SK-MEL-5 (cell line): ENCODE data around the gene RRBP1. TPM values are rescaled to one million over a fixed set of nuclear protein-coding genes. Genes with fewer than 3 reads are reported as not detected.
"Not testable (repeated sequence)": the region's sequence is repeated elsewhere in the genome, so short reads cannot be mapped to it uniquely, and the experiment has no call there.

Experiments used
- DNase-seq: peaks from one replicate; pipeline ENCODE4 v3.0.0-alpha.2; 2016; ENCODE audit warnings: low read depth, low spot score
- in situ Hi-C: cut with HindIII; loops from 2 replicates; pipeline ENCODE4 v1.10.0; 2016; ENCODE audit warnings: low sequenced_read_pairs, high pct_unique_total_duplicates, low pct_unique_long_range_greater_than_20kb
- total RNA-seq: library from RNA; depleted of rRNA; stranded (reverse); fragments of >200 nt; shearing (Covaris generic); gene quantifications from 2 replicates; pipeline ENCODE4 v1.2.3, GENCODE V29; 2014

Gene RRBP1
- total RNA-seq, 1 experiment from 2014 or later: 108 TPM

DNA sequence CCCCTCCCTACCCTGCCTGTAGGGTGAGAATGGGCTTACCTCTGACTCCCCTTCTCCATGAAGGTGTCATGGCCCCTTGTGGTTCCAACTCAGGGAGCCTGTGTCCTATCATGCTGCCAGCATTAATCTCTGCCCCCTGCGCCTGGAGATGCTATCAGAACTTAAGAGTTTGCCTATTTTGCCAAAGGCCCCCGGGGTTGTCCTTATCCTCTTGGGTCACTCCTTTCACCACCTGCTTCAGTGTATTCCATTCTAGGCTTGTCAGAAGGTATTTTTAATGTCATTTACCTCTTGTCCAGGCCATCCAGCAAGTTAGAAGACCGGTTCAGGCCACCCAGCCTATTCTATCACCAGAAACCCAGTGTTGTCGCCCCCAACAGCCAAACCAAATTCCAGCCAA is 10.5 kb downstream of the RRBP1 start:
- in situ Hi-C loops: no loop called here
- DNase-seq: no peak

DNA sequence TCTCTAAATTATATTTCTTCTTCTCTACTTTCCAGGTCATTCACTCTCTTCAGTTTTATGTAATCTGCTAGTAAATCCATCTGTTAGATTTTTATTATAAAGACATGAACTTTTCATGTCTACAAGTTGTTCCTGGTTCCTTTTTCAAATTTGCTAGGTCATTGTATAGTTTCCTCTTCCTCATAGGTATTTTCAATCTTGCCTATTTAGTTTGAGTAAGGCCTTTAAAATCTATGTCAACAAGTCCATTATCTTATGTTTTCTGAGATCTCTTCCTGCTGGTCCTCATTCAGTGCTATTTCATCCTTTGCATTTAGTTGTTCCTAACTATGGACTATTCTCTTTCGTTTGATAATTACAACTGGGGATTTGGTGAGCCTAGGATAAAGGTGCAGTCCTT is 11.0 kb downstream of the RRBP1 start:
- DNase-seq: no peak
- in situ Hi-C loops: no loop called here

DNA sequence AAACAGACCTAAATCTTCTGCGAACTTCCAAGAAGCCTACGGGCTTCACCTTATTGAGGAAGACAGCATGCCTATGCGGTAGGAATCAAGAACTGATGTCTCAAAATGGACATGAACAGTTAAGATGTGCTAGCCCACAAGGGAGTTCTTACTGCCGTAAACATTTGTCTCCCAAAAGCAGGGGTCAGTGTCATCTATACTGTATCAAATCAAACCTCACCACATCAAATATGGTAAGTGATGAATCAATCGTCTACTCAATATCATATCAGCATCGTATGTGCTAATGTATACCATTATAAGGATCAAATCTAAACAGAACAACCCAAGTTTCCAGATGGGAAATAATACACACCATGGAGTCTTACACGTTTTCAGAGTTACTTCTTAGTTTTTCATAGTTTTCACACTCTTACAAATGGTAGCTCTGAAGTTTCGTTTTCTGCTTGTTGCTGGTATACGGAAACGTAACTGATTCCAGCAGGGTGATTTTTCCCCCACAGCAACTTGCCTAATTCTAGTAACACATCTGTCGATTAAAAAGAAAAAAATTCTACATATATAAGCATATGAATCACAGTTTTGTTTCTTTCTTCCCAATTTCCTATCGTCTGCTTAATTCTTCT is 12.6 kb downstream of the RRBP1 start:
- in situ Hi-C loops: no loop called here
- DNase-seq: no peak

DNA sequence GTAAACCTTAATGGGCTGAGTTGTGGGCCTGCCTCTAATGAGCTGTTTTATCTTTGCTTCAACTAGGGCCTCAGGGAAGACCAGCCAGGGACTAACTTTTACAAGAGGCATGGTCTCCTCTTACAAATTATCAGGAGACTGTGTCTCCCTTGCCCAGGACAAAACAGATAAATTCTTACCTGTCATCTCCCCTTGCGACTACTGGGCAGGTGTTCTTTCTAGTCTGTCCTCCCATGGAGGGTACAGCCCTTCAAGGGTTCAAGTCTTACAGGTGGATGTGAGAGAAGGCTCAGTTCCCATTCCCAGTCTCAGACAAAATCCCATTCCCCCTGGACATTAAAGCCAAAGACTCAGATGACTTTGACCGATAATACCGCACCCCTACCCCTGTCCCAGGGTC is 13.6 kb downstream of the RRBP1 start:
- no peak for DNase-seq
- in situ Hi-C loops: no loop called here

DNA sequence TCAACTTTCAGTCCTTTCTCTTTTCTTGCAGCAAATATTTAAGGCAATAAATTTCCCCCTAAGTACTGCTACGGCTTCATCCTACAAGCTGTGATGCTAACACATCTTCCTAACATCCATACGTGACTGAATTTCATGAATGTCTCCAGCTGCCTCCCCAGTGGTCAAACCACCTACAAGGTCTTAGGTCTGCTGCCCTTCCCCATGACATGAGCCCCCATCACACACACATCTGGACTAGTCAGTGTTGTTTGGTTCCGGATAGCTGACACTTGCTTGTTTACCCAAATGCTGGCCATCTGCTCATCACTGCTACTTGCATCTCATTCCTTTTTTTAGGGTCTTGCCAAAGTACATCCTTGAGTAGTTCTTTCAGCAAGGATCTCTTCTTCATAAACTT is 14.6 kb downstream of the RRBP1 start:
- DNase-seq: no peak
- in situ Hi-C loops: no loop called here

DNA sequence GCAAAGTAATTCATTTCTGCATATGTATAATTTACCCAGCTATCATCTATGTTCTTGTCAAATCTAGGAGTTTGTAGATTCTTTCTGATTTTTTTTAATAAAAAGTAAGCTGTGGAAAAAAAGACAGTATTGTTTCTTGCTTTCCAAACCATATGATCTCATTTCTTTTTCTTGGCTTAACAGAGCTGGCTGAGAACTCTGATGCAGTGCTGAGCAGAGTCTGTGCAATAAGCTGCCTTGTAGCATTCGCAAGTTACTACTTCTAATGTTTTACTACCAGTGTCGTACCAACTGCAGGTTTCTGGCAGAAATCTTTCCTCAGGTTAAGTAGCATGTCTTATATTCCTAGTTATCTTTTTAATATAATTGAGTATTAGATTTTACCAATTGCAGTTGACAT is 15.6 kb downstream of the RRBP1 start:
- DNase-seq: no peak
- in situ Hi-C loops: no loop called here

DNA sequence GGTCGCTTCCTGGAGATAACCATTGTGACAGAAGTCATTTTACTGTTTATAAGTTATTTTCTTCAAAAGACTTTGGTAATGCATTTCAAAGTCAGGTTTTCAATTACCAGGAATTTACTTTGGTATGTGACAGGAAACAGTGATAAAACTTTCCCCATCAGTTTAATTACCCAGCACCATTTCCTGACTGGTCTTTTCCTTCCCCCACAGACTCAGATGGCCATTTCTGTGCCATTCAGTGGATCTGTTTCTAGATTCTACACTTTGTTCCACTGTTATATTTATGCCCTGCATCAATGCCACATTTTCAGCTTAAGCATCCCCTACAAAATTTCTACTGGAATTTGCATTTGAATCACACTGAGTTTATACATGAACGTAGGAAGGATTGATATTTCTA is 16.3 kb downstream of the RRBP1 start:
- DNase-seq: no peak
- in situ Hi-C loops: no loop called here

DNA sequence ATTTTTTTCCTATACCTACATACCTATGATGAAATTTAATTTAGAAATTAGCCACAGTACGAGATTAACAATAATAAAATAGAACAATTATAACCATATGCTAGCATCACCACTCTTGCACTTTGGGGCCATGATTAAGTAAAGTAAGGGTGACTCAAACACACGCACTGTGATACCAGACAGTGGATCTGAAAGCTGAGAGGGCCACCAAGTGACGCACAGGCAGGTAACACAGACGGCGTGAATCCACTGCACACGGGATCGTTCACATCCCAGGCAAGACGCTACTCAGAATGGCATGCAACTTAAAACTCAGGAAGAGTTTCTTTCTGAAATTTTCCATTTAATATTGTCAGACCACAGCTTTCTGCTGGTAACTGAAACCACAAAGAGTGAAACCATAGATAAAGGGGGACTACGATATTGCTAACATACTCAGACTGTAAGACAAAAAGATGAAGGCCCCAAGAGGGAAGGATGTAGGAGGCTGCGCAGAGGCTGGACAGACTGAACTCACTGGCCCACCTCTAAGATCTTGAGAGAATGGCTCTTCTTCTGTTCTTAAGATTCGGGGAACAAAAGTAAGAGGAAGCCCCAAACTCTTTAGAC is 17.9 kb downstream of the RRBP1 start:
- no peak for DNase-seq
- in situ Hi-C loops: no loop called here

DNA sequence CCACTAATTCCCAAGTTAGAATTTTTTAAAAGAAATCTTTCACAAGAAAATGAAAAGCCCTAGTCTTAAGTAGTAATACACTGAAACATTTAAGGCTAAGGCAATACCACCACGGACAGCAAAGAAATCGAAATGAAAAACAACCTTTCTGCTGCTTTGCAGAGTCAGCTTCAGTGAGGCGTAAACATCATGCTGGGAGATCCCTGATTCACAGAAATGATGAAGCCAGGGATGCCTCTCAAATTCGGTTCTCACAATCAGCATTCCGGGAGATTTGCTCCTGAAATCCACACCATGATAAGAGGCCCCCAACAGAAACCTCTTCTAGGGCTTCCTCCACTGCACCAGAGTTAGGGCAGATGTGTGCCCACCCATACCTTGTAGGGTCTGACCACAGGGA is 18.6 kb downstream of the RRBP1 start:
- DNase-seq: no peak
- in situ Hi-C loops: no loop called here

DNA sequence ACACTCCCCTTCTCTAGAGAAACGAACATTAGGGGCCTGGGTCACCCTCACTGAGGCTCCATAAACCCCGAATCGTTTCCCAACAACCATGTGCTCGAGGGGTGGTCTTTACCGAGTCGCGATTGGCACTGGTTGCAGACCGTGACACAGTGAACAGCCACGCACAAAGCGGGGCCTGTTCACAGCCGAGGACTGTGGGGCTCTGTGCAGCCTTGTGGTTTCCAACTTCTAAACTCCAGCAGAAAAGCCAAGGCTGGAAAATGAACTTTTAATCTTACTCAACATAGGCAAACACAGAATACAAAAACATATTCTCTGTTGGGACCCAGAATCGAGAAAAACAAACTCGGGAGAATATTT is 19.0 kb downstream of the RRBP1 start:
- in situ Hi-C loops: no loop called here
- DNase-seq: no peak

DNA sequence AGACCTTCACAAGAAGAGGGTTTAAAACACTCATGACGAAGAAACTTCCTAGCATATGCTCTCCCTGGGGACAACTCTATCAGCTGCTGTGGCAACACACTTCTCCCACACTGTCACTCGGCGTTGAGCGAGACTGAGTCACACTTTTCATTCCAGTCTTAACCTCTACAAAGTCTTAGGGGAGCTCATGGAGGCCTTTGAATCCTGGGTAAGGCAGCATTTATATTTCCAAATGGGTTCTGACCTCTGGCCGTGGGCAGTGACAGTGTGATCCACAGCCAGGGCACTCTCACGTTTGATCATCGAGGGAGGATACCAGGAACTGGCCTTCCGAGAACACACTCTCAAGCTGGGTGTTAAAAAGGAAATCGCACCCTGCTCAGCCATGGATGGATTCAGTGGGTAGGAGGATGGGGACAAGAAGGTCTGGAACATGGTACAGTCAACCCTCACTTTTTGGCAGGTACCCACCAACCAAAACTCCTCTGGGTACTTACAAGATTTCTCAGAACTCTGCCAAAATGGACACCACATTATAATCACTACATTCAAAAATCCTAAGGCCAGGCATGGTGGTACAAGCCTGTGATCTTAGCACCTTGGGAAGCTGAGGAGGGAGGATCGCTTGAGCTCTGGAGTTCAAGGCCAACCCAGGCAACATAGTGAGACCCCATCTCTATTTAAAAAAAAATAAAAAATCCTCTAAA is 19.6 kb downstream of the RRBP1 start:
- DNase-seq: no peak
- in situ Hi-C loops: no loop called here

DNA sequence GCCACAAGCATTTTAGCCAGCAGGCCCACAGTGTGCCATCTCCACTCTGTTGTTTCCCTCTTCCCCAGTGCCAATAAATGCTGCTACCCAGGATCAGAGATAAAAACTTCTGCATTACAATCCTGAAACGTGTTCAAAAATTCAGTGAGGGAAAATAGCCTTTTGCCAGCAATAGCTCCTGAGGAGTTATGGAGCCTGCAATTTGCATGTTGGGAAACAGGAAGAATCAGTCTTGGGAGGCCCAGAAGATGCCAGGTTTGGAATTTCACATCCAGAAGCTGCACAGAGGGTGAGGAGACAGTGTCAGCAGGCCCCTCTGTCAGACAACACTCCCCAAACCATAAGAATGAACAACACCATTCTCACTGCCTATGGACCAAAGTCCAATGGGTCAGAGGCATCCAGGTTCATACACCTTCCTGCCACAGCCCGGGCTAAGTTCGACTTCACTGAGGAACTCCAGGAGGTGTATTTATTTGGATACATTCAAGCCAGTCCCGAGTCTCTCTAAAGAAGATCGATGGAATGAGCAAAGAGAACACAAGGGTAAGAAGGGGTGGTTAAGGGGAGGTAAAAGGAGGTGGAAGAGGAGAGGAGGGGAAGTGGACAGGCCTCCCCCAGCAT is 20.8 kb downstream of the RRBP1 start:
- in situ Hi-C loops: no loop called here
- no peak for DNase-seq

DNA sequence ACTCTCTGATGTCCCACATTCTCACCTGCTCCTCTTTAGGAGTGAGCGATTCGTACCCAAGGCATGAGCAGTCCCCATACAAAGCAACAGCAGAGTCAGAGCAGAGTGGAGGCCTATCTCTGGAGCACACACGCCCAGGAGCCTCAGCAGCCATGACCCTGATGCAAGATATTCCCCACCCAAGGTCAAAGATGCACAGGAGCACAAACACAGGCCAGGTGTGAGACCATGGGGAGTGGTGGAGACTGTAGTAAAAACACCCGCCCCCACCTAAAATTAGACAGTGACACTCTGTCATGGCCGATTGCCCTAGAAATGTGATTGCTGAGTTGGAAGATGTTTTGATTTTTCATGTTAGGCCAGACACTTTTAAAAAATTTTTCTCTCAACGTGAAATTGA is 21.4 kb downstream of the RRBP1 start:
- in situ Hi-C loops: no loop called here

DNA sequence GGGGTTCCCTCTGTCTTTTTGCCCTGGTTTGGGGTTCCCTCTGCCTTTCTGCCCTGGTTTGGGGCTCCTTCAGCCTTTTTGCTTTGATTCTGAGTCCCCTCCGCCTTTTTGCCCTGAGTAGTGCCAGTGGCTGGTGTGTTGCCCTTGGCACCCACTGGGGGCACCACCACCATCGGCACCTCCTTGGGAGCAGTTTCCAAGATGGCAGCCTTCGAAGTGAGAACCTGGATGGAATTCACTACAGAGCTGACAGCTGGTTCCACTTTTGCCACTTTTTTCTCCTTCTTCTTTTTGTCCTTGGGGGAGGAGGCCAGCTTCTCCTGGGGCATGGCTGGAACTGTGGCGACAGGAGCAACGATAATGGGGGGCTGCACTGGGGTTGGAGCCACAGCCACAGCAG is 22.2 kb downstream of the RRBP1 start:
- in situ Hi-C loops: no loop called here
- DNase-seq: no peak

More for the DNA sequence above, 21.4 kb downstream of the RRBP1 start:
- DNase-seq: no peak

DNA sequence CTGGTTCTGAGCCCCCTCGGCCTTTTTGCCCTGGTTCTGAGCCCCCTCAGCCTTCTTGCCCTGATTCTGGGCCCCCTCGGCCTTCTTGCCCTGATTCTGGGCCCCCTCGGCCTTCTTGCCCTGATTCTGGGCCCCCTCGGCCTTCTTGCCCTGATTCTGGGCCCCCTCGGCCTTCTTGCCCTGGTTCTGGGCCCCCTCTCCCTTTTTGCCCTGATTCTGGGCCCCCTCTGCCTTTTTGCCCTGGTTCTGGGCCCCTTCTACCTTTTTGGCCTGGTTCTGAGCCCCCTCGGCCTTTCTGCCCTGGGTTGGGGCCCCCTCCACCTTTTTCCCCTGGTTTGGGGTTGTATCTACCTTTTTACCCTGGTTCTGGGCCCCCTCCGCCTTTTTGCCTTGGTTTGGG is 22.7 kb downstream of the RRBP1 start:
- in situ Hi-C loops, DNase-seq: not testable (repeated sequence)

DNA sequence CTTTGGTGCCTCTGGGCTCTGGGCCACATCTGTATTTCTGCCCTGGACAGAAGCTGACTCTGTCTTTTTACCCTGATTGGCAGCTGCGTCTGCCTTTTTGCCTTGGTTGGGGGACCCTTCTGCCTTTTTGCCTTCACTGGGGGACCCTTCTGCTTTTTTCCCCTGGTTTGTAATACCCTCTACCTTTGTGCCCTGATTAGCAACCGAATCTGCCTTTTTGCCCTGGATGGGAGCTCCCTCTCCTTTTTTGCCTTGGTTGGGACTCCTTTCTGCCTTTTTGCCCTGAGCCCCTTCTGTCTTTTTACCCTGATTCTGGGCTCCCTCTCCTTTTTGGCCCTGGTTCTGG is 23.4 kb downstream of the RRBP1 start:
- no peak for DNase-seq
- in situ Hi-C loops: no loop called here

DNA sequence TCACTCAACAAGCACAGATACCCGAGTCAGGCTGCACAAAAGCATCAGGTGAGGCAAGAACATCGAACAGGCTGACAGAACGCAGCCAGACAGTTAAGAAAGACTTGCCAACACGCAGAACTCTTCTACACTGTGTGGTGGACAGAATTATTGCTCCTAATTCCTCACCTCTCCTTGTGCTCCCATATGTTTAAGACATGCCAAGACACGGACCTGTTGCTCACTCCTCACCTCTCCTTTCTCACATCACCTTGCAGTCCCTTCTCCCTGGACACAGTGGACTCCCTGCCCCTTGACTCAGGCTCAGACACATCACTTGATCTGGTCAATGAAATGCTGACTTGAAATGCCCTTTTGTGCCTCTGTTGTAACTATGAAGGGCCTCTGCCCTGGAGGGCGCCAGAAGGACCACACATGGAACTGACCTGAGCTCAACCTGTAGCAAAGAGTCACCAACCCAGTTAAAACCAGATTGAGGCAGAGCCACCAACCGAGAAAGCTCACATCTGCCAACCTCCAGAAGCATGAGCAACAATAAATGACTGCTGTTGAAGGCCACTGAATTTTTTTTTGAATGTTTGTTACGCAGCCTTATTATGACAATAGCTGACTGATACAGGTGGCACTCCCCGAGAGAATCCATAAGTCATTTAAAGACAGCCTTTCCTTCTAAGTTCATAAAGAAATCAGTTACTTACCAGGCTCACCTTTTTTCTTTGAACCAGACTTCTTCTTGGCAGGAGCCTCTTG is 24.0 kb downstream of the RRBP1 start:
- in situ Hi-C loops: no loop called here
- no peak for DNase-seq

DNA sequence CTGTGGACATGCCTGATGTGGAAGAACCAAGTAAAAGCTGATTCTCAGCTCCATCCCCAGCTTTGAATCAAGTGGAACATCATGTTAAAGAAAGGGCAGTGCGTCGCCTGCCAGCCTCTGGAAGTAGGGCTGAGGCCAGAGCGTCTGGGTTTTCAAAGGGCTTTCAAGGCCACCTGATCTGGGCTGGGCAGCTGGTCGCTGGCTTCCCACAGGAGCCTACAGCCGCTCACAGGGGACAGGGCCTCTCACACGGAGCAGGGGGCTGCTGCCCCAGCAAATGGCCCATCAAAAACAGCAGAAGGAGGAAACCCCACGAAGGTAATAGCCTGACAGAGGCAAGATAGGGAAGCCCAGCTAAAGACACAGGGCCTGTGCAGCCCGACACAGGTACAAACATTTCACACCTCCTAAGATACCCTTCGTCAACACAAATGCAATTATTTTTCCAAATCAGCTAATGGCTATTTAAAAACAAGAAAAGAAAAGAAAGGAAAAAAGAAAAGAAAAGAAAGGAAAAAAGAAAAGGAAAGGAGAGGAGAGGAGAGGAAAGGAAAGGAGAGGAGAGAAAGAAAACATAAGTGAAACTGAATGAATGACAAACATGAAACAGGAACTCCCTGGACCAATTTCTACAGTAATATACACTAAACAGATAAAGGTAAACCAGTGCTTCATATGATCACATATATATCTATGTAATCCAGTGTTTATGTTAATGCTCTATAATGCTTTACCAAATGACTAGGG is 24.8 kb downstream of the RRBP1 start:
- DNase-seq: no peak
- in situ Hi-C loops: no loop called here
